ENCODE measurements around the gene TLX2.

- TF ChIP-seq, protein P1, sequence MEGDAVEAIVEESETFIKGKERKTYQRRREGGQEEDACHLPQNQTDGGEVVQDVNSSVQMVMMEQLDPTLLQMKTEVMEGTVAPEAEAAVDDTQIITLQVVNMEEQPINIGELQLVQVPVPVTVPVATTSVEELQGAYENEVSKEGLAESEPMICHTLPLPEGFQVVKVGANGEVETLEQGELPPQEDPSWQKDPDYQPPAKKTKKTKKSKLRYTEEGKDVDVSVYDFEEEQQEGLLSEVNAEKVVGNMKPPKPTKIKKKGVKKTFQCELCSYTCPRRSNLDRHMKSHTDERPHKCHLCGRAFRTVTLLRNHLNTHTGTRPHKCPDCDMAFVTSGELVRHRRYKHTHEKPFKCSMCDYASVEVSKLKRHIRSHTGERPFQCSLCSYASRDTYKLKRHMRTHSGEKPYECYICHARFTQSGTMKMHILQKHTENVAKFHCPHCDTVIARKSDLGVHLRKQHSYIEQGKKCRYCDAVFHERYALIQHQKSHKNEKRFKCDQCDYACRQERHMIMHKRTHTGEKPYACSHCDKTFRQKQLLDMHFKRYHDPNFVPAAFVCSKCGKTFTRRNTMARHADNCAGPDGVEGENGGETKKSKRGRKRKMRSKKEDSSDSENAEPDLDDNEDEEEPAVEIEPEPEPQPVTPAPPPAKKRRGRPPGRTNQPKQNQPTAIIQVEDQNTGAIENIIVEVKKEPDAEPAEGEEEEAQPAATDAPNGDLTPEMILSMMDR (conservative IDR thresholded peaks at IDR 0.05; ENCODE audit: low read depth, low read length) = no peak
- TF ChIP-seq EZH2 (IDR thresholded peaks at IDR 0.05; ENCODE audit: borderline replicate concordance, low read depth, low read length, poor library complexity, severe bottlenecking) = no peak
Measured at GRCh38 chr2:74503506-74504475, 10.5 kb upstream of the TLX2 start.
